NCI-H526 treated with DMSO at 0.1 percent for 48 hours (cell line): ENCODE data around the gene S1PR3.

Experiments used
- DNase-seq: peaks from one replicate; lab custom pipeline; 2025; lab: John Stamatoyannopoulos, UW

The S1PR3 gene

GRCh38 chr9:88969646-88970373 lies 21.5 kb upstream of the S1PR3 start:
- no peak for DNase-seq

GRCh38 chr9:88971131-88971960 lies 19.9 kb upstream of the S1PR3 start:
- no peak for DNase-seq

- no peak for DNase-seq
These were observed 18.9 kb upstream of the S1PR3 start for GRCh38 chr9:88972401-88972800.

DNA sequence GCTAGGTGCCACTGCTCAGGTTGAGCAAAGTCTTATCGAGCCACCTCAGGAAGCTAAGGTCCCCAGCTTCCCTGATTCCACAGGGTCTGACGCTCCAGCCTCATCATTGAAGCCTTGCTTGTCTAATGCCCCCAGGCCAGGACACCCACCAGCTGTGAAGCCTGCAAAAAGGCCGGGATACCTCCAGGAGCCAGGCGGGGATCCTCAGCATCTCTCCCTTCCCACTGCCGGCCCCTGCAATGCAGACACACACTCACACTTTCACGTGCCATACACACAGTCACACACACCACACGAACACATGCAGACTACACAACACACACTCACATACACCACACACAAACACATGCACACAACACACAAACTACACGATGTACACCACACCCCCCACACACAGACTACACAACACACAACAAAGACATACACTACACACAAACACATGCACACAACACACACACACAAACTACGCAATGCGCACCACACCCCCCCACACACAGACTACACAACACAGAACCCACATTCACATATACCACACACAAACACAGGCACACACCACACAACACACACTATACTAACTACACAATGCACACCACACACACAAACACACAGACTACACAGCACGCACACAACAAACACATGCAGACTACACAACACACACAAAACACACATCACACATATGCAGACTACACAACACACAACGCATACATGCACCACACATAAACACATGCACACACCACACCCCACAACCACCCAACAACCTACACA lies 17.8 kb upstream of the S1PR3 start:
- DNase-seq: no peak

DNA sequence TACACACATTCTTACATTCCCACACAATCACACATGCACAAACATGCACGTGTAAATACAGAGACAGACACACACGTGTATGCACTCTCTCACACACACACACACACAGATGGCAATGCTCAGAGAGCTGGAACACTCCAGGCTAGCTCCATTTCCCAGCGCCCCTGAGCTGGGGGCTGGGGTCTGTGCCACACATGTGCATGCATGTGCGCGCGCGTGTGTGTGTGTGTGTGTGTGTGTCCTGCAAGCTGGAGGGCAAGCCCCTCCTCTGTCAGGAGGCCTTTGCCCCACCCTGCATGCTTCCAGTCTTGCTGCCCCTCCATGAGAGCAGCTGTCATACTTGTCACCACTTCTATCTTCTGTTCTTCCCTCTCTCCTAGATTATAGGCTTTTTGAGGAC lies 16.6 kb upstream of the S1PR3 start:
- no peak for DNase-seq

- no peak for DNase-seq
These were observed 15.0 kb upstream of the S1PR3 start for GRCh38 chr9:88975966-88976889.

DNA sequence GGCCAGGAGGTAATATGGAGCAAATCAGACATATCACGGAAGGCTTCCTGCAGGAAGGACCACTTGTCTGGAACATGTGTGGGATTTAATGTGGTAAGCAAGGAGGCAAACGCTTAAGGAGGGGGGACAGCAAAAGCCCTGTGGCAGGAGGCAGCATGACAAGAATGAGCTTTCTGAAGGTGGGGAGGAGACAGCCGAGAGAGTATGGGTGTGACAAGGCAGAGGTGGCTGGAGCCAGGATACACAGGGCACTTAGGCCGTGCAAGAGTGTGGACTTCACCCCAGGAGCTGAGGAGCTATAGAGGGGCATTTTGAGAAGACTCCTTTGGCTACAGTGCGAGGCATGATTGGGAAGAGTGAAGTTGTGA lies 14.4 kb upstream of the S1PR3 start:
- DNase-seq: no peak

GRCh38 chr9:88978034-88978433 lies 13.2 kb upstream of the S1PR3 start:
- DNase-seq: no peak

- no peak for DNase-seq
These were observed 12.2 kb upstream of the S1PR3 start for GRCh38 chr9:88979021-88979420.

- DNase-seq: no peak
These were observed 11.5 kb upstream of the S1PR3 start for GRCh38 chr9:88979791-88980190.

DNA sequence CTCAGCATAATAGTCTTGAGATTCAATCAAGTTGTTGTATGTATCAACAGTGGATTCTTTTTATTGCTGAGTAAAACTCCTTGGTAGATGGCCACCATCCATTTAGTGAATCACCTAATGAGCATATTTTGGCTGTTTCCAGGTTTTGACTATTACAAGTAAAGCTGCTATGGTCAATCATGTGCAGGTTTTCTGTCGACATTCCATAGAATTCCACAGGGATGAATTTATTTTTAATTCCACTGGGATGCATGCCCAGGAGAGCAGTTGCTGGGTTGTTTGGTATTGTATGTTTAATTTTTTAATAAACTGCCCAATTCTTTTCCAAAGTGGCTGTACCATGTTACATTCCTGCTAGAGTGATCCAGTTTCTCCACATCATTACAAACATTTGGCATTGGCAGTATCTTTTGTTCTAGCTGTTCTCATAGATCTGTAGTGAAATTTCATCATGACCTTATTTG lies 10.5 kb upstream of the S1PR3 start:
- no peak for DNase-seq

GRCh38 chr9:88983865-88984542 lies 7.3 kb upstream of the S1PR3 start:
- no peak for DNase-seq

- no peak for DNase-seq
These were observed 6.8 kb upstream of the S1PR3 start for GRCh38 chr9:88984543-88984883.

DNA sequence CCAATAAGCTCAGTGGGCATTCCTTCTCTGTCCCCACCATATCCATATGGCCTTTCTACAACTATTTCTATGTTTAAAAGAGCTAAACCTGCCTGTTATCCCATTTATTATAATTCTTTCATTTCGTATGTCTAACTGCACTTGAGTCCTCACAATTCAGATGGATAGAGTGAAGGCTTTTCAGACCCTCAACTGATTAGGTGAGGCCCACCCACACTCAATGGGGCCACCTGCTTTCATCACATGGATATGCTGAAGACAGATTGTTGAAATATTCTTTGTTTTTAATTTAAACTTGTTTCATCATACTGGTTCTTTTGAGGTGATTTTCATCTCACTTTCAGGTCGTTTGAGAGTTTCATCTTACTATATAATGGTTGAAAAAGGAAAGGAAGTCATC lies 5.7 kb upstream of the S1PR3 start:
- DNase-seq: no peak

GRCh38 chr9:88986776-88987175 lies 4.5 kb upstream of the S1PR3 start:
- DNase-seq: no peak

DNA sequence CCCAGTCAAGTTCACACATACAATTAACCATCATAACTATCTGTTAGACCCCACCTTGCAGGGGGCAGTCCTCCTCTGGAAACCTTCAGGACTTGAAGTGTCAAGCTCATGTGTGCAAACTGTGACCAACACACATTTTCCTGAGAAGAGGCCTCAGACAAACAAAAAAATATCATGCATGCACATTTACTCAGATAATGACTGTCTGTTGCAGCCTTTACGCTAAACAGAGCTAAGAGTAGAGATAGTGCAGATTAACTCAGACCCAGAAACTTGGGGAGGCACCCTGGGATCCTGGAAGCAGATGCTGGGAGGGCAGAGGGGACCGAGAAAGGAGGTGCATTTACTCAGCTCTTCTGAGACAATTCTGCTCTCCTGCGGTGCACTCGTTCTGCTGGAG lies 3.6 kb upstream of the S1PR3 start:
- DNase-seq: no peak

DNA sequence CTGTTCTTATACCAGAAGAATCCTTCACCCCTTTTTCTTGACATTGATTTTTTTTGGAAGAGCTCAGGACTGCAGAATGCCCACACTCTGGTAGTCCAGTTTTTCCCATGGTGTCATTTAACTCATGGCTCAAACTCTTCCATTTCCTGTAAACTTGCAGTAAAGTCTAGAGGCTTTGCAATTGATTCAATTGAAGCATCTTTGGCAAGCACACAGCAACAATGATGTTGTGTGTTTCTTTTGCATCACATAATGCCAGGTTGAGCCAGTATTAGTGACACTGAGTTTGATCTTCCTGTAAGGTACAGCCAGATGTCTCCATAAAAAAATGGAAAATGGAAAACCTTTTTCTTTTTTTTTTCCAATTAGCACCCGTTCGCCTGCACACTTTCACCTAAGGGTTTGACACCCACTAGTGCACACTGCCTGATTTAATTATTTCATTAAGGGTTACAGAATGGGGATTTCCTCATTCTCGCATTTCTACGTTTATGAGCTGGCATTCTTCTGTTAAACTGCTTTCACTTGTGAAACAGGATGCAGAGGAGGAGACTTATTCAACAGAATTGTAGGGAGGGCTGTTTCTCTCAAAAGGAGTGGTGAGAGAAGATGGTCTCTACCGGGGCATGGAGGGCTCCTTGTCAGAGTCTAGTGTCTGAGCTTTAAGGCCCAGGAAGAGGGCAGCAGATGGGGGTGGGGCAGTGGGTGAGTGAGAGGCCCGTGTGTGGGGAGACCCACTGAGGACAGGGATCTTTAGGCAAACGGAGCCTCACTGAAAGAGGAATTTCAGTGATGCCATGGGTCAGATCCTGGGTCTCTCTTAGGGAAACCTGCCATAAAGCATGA lies 2.2 kb upstream of the S1PR3 start:
- no peak for DNase-seq

DNA sequence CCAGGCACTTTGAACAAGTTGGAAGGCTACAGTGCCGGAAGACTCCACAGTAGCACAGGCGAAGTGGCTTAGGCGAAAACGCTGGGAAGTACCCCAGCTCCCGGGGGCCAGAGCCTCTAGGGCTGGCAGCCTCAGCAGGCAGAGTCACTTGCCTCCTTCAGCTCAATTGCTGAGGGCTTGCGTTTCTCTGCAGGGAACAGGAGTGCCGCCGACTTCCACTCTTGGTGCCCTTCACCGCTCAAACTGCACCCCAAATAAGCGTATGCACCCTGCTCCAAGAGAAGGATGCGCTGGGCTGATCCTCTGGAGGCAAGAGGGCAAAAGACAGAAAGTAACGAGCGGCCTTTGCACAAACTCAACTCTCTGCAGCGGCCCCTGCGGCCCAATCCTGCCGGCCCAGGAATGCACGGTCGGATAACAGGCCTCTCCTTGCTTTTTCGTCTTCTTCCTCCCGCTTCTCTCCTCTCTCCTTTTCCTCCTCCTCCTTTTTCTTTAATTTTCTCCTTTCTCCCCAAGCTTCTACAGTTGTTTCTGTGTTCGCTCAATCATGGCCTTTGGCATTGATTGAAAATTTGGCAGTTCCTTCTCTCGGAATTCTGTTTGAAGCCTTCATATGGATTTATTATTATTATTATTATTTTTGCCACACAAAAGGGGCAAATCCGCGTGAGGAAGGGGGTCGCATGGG lies 1.1 kb upstream of the S1PR3 start:
- DNase-seq: no peak

DNA sequence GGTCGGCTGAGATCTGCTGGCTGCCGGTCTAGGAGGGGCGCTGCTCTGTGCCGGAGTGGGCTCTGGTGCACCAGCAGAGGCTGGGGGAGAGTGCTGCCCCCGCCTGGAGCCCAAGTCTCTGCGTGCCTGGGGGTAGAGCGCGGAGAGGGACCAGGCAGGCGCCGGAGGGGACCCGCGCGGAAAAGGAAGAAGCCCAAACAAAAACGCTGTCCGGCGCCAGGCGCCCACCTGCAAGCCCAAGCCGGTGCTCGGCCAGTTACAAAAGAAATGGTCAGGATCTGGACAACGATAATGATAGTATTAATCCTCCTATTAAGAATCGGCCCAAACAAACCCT lies 571 bp upstream of the S1PR3 start:
- no peak for DNase-seq

GRCh38 chr9:88992556-88992955 lies 1.3 kb downstream of the S1PR3 start:
- DNase-seq: no peak
